Measurements from ENCODE around the gene GNG10.
A peak's percentile ranks its signal among the peaks of the same experiment; 100 is the strongest.
"Not testable (repeated sequence)": the region's sequence is repeated elsewhere in the genome, so short reads cannot be mapped to it uniquely, and the experiment has no call there.

The GNG10 gene

GRCh38 chr9:111661150-111661801 lies at the start of gene GNG10:
Gene GNG10, plus strand, starts transcription at chr9:111661605. Its CDS starts 30 bp downstream, at chr9:111661635.
- DNase-seq: peak in 12 of 14 donors; percentile 17 to 68 (median 45)

GRCh38 chr9:111613436-111614040 lies 47.9 kb upstream of the GNG10 start:
- DNase-seq: no peak

GRCh38 chr9:111615928-111616327 lies 45.5 kb upstream of the GNG10 start:
- DNase-seq: no peak

- DNase-seq: not testable (repeated sequence)
Observed at GRCh38 chr9:111617349-111617748, 44.1 kb upstream of the GNG10 start.

GRCh38 chr9:111621895-111622480 lies 39.4 kb upstream of the GNG10 start:
- peak in 4 of 14 donors; percentile 0 to 18 (median 2) for DNase-seq

GRCh38 chr9:111622626-111623025 lies 38.8 kb upstream of the GNG10 start:
- DNase-seq: no peak

- DNase-seq: no peak
Observed at GRCh38 chr9:111627260-111627963, 34.0 kb upstream of the GNG10 start.

- DNase-seq: no peak
Observed at GRCh38 chr9:111628411-111628810, 33.0 kb upstream of the GNG10 start.

GRCh38 chr9:111630182-111630963 lies 31.0 kb upstream of the GNG10 start:
- DNase-seq: peak in 1 of 14 donors; percentile 36

- DNase-seq: no peak
Observed at GRCh38 chr9:111630964-111631213, 30.5 kb upstream of the GNG10 start.

- DNase-seq: peak; percentile 59 to 98 (median 95)
Observed at GRCh38 chr9:111631214-111631971, 30.0 kb upstream of the GNG10 start, which contains the start of gene DNAJC25. Gene DNAJC25, plus strand, starts transcription at chr9:111631334. Its CDS starts 74 bp downstream, at chr9:111631408.

GRCh38 chr9:111632060-111632459 lies 29.3 kb upstream of the GNG10 start:
- DNase-seq: no peak

- no peak for DNase-seq
Observed at GRCh38 chr9:111632695-111633388, 28.6 kb upstream of the GNG10 start.

GRCh38 chr9:111633389-111633736 lies 28.0 kb upstream of the GNG10 start:
- no peak for DNase-seq

GRCh38 chr9:111634860-111635259 lies 26.5 kb upstream of the GNG10 start:
- no peak for DNase-seq

- no peak for DNase-seq
Observed at GRCh38 chr9:111637421-111637950, 23.9 kb upstream of the GNG10 start.

GRCh38 chr9:111644195-111644772 lies 17.1 kb upstream of the GNG10 start:
- DNase-seq: no peak

- no peak for DNase-seq
Observed at GRCh38 chr9:111645806-111646205, 15.6 kb upstream of the GNG10 start.

GRCh38 chr9:111646417-111646816 lies 15.0 kb upstream of the GNG10 start:
- no peak for DNase-seq

GRCh38 chr9:111648066-111648465 lies 13.3 kb upstream of the GNG10 start:
- DNase-seq: no peak

GRCh38 chr9:111649016-111649415 lies 12.4 kb upstream of the GNG10 start:
- no peak for DNase-seq
